HG02678 (cell line): ENCODE measurements around the gene VAPB.
A peak's percentile ranks its signal among the peaks of the same experiment; 100 is the strongest.

ENCODE experiments used
- ATAC-seq: cut with Tn5 transposase; IDR thresholded peaks from one replicate; pipeline ENCODE4 v1.9.1; 2021; ENCODE audit warnings: mild to moderate bottlenecking, moderate library complexity; ENCODE audit not compliant: unreplicated experiment

VAPB gene

DNA sequence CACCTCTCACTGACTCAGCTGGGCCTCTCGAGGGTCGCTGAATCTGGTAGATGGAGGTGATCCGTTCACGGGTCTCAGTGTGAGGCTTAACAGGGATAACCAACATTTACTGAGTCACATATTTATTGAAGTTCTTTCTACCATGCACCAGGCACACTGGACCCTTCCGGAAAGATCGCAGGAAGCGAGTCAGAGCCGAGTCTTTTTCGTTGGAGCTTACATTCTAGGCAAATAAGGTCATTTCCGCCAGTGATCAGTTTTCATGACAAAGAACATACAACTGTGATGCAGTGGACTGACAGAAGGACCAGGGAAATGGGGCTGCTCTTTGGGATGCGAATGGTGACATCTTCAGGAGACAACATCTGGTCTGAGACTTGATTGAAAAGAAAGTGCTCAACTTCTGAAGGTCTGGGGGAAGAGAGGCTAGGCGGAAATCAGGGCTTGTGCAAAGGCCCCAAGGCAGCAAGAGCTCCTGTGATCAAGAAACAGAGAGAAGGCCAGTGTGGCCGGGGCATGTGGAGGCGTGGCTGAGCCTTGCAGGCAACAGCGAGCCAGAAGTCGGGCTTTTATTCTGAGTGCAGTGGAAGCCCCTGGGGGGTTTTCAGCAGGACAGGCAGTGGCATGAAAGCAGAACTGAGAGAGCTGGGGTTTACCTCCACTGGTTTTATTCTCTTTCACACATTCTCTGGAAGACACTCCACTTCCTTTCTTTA, 69.5 kb downstream of the VAPB start:
- peak; percentile 98 for ATAC-seq

DNA sequence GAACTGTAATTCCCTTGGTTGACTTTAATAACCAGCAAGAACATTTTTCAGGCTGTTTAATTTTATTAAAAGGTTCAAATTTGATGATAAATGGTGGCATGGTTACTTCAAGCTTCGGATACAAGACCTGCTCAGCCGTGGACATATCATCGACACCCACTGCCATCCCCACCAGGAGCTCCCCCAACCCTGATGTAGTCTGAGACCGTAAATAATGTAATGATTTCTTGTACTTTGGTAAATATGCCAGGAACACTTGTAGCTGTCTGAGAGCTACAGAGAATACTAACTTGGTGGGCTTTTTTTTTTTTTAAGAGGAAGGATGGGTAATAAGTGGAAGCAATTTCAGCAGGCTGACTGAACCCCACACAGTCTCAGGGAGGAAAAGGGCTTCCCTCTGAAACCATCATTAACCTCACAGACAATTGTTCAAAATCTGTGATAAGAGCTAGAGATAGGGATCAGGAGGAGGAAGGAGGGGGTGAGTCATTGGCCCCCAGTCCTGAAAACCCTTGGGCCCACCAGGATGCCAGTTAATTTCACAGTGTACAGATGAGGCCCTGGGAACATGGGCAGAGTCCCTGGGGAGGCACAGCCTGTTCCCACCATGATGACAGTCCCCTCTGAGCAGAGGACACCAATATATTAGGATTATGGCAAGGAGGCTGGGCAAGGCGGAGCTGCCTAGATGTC, 70.2 kb downstream of the VAPB start:
- ATAC-seq: peak; percentile 17

DNA sequence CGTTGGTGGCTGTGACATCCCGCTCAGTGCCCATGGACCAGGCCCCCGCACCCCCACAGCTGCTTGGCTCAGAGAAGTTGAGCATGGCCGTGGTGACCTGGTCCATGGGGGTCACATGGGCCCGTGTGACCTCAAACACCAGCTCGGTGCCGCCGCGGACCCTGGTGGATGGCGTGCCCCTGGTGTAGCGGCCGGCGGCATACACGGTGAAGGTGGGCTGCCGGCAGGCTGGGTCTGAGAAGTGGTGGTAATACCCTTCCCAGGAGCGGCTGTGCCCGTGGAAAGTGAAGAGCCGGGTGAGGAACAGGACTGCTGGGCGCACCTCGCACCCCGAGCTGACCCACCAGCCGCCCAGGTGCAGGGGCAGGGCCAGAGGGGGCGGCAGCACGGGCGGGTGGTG, 72.1 kb downstream of the VAPB start:
- ATAC-seq: no peak

DNA sequence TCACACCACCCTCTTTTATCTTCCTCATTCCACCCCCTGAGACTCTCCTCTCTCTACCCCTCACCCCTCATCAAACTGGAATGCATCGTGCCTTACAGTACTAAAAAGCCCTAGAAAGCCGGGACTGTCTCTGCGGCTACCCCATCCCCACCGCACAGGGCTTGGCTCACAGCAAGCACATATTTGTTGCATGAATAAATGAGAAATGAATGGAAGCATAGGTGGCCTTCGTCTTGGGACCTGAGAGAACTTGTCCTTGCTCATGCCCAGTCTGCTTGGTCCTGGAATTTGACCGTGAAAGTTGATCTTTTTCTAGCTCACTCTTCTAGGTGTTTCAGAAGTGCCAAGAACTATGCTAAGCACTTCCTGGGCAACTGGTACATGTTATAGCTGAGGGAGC, 72.9 kb downstream of the VAPB start:
- ATAC-seq: no peak

DNA sequence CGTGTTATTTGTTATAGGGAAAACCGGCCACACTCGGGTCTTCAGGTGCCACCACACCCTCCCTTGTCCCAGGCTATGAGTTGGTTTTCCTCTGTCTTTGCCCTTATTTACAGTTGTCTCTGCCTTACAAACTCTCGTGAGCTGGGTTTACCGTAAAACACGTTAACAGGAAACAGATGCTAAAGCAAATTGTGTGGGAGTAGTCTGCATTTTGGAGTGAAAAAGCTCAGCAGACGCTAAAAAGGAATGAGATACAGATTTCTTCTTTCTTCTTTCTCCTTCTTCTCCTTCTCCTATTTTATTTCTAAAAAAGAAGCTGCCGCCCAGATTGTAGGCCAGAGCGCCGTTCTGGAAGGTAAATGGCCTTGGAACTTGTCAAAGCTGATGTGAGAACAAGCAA, 74.2 kb downstream of the VAPB start:
- ATAC-seq: no peak

DNA sequence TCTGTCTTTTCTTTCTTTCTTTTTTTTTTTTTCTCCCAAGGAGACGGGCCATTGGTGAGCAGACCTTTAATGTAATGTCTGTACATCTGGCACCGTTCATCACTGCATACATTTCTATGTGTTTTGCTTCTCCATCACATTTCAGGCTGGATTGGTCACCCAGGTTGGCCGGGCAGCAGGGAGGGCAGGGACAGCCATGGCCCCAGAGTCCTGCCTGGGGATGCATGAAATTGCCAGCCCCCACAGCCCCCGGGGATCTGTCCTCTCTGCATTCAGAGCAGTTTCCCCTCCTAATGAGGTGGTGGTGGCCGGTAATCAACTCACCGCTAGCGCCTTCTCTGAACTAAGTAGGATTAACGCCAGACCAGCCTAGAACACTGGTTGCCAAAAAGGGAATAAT, 75.8 kb downstream of the VAPB start:
- no peak for ATAC-seq

DNA sequence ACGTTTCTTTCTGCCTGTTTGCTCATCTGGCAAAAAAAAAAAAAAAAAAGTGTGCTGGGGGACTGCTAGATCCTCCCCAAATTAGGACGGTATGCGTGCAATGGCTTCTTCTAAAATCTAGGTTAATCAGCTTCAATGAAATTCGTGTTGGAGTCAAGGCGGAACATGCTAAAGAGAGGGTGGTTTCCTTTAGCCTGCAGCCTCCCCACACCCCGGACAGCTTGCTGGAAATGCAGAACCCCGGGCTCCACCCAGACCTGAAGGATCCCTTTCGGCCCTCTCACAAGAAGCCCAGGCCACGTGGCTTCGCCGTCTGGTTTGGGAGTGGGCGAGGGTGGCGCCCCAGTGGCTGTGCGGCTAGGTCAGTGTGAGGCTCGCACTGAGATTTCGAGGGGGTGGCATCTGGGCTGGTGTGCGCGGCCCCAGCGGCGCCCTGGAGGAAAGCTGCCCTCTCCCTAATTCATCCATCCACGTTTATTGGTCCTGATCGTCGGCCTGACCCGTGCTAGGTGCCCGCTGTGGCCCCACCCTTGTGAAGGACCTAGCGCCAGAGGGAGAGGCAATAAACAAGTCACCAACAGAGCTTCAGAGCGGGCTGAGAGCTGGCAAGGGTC, 77.2 kb downstream of the VAPB start:
- ATAC-seq: no peak

DNA sequence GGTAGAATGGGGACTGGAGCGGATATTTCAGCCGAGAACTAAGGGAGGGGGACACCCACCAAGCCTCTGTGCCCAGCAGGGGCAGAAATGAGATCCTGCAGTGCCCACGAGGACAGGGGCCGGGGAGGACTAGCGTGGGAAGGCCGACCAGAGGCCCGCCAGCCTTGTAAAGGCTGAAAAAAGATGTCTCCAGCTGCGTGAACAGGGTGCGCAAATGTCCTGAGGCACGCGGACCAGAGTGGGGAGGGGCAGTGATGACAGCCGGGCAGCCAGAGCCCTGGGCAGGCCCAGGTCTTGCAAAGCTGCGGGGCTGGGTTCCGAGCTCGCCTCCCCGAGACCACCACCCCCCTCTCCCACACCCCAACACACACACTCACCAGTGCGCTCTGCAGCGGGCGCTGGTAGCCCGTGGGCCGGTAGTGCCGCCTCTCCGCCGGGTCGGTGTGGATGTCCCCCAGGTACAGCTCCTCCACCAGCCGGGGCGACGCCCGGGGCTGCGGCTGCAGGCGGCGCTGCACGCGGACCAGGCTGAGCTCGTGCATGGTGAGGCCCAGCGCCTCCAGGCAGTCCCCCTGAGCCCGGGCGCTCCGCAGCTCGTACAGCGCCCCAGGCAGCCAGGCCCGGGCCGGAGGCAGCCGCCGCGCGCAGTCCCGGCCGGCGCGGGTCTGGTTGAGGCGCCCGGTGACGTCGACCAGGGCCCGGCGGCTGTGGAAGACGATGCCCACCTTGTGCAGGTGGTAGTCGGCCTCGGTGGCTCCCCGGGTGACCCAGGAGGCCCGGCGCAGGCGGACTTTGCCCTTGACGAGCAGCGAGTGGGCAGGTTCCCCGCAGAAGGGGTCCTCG, 77.9 kb downstream of the VAPB start:
- no peak for ATAC-seq

DNA sequence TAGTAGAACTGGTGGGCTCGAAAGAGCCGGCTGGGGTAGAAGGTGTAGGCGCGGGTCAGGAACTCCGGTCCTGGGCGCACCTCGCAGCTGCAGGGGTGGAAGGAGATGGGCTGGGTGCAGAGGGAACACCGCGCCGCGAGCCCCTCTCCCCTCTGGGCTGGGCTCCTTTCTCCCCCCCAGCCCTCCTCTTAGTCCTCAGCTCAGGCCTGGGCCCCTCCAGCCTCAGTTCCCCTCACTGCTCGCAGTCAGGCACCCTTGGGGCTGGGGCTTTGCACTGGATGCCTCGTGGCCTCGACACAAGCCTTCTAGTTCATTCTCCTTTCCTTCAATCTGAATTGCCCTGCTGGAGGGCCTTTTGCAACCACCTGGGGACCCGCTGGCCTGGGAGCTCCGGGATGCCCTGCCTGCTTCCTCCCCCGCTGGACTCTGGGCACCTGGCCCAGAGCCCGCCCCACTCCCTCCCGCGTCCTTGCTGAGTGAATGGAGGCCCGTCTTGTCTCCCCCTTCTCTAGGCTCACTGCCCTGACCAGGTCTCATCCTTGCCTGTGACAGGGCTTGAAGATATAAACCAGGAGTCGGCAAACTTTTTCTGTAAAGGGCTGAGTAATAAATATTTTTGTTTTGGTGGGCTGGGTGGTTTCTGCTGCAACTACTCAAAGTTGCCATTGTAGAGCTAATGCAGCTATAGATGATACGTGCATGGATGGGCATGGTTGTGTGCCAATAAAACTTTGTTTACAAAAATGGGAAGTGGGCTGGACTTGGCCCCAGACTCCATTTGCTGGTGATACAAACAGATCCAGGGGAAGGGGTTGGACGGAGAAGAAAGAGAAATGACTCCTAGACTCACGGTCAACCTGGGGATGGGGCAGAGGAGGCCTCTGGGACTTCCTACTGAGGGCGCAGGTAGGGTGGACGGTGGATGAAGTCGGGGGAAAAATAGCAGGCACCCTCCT, 78.8 kb downstream of the VAPB start:
- ATAC-seq: no peak

DNA sequence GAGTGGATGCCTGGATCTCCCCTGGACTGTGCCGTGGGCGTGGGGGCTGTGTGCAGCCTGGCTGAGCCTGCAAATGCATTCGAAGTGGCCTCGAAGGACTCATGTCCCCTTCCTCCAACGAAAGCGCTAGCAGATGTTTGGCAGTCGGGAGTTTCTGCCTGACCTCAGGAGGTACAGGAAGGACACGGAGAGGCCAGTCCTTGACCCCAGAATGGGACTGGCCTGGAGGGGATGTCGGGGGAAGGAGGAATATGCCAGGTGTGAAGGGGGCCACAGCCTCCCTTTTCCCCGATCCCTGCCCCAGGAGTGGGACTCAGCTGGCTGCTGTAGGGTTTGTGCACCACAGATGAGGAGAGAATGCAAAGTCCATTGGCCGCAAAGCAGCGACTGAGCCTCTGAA, 80.6 kb downstream of the VAPB start:
- ATAC-seq: no peak

DNA sequence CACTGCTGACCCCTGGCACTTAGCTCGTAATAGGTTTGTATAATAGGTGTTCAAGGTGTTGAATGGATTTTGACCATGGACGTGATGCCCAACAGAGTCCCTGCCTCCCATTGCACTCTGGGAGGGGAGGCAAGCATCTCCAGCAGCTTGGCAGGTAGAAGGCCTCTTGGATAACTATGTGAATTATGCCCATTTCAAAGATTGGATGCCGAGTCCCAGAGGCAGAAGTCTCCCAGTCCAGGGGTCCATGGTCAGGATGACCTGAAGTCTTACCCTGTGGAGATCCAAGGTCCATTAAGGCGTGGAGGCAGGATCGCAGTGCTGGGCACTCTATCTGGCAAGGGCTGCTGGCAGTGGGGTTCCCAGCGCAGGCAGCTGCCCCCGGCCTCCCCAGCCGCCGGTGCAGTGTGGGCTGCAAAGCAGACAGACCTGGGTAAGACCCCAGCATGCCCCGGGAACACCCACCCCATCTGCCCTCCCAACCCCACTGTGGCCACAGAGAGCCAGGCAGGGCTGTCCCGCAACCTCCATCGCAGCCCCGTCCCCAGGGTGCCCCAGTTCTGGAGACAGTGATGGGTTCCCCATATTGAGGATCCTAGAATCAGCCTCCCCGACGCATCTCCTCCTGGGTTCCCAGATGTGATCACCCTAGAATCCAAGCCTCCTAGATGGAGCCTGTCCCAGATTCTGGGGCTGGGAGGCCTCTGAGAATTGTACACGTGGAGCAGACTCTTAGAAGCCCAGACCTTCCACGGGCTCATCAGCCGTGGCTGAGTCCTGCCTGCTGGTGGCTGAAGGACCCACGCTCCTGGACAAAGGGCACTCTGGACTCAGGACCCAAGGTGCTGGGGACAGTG, 81.5 kb downstream of the VAPB start:
- no peak for ATAC-seq

DNA sequence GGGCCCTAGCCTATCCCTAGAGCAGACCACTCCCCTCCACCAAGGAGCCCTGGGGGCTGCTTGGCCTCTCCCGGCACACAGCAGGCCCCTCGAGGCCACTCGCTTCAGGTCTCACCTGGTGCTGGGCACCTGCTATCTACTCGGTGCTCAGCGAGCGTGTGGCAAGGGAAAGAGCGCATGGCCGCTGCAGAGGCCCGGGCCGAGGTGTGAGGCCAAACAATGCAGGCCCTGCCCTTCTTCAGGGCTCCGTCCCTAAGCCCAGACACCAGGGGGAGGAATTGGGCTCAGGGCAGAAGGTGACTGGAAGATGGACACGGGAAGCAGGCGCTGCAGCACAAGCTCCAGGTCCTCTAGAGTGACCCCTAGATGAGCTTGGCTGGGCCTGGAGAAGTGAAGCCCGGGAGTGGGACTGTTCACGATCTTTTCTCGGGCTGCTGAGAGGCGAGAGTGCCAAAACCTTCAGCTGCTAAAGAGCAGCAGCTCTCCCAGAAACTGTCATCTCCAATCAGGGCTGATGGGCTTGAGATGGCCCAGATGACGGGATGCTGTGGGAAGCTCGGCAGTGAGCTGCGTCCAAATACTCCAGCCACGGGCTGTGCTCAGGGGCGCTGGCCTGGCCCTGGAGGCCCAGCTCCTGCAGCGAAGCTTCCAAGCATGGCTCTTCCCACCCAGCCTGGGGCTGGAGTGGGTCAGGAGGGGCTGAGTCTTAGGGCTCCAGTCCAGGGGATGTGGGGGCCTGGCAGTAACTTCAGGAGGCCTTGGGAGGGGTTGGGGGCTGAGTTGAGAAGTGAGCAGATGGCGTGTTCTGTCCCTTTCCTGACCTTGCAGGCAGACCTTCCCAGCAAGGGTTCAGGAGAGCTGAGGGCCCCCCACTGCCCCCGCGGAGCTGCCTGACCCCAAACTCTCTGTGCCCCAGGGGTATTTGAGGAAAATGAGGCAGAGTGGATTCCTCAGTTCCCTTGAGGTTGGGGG, 82.5 kb downstream of the VAPB start:
- ATAC-seq: no peak

DNA sequence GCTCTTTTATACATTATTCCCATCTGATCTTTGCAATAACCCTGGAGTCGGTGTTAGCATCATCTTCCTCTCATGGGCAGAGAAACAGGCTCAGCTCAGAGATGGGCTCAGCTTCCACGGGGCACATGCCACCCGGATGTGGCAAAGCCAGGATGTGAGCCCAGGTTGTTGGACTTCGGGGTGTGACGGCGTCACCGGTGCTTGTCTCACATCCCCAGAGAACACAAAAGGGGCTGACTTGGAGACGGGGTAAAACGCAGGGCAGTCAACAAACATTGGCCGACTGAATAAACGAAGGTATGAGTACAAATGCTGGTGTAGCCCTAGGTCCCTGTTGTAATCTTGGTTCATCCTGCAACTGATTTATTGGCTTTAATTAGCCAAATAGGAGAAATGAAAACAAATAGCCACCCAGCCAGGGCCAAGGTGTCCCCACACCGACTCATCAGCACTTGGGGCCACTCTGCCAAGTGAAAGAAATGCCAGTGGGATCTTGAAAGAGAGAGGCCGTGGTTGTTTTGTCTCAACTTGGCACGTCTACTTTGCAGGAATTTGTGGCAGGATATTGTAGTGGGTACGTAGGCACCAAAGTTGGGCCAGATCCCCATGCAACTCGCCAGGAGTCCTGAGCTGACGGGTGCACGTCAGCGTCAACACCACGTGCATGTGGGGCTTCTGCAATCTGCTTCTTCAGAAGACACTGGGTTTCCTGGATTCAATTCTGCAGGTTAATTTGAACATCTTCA, 83.4 kb downstream of the VAPB start:
- ATAC-seq: no peak

DNA sequence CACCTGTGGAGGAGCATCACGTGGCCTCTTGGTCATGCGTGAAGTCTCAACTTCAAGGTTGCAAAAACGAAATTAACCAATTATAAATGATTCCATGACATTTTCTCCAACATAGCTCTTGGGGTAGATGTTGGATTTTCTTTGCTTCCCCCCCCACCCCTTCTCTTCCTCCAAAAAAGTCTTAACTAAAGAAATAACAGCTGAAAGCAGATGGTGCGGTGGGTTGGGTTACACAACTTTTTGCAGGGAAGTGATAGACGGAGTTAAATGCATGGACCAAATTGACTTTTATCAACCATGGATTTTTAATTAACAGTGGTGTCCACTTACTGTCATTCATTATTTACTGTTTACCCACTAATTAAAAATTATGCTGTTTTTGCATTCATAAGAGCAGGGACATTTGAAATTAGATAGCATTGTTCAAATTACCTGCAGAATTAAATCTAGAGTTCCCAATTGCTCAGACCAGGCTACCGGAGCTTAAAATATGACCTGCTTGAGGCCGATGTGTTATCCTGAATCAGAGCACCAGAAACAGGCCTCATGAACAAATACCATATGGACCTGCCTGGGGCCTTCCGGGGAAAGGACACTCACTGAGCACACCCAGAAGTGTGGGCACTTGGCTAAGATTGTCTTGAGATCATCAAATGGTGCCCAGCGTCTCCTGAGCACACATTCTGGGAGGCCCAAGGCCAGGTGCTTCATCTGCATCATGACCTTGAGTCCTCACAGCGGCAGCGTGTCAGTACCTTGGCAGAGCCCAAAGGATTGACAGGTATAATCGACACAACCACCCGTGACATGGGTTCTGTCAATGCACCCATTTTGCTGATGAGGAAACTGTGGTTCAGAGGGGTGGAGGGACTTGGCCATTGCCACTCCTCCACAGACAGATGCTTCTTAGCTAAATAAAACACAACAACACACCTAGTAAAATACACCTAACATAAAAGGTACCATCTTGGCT, 84.7 kb downstream of the VAPB start:
- no peak for ATAC-seq

DNA sequence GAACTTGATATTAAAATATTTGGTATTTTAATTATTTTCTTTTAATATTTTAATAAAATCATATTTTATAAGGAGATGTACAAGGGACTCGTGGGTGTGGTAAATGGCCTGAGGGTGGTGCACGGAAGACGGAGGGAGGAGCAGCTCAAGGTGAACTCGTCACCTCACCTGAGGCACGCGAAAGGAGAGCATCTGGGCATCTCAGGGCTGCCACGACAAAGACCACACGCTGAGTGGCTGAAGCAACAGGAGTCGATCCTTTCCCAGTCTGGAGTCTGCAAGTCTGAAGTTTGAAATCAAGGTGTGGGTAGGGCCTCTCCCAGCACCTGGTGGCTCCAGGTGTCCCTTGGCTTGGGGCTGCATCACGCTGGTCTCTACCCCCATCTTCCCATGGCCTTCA, 86.4 kb downstream of the VAPB start:
- ATAC-seq: no peak

DNA sequence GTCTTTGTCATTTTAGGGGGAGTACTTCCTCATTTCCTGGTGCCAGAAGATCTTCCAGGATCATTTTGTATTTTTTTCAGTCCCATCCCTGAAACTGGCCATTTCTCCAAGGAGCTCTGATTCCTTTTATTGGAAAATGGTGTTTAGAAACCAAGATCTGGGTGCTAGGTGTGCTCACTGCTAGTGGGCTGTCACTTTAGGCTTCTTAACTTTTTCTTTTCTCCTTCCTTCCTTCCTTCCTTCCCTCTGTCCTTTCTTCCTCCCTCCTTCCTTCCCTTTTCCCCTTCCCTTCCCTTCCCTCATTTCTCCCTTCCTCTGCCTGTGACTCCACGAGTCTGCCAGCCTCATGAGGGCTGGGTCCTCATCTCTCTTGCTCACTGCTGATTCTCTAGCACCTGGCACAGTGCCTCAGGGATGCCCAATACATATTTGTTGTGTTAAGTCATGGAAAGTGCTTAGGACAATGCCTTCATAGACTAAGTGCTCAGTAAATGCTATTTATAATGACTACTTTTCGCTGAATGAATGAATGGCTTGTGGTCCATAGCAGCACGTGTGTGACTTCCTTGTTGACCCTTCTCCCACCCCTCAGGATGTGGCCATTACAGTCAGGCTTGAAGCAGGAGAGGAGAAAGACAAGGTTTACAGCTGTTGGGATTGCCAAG, 89.2 kb downstream of the VAPB start:
- ATAC-seq: no peak
